Sigmoid colon (tissue), 7 donors: Measurements from ENCODE around the gene KRT36. TPM values are rescaled to one million over a fixed set of nuclear protein-coding genes. Genes with fewer than 3 reads are reported as not detected.

ENCODE experiments used
- DNase-seq: peaks from one replicate; pipeline ENCODE4 v3.0.0-alpha.2; 2019
- H3K27ac ChIP-seq, 4 donors: fragments of 200-600 bp; sonication (generic); one replicate each; pipeline ENCODE4 v1.5.1; 2016 to 2019; ENCODE audit warnings: mild to moderate bottlenecking in 1 of 4
- H3K27me3 ChIP-seq, 3 donors: fragments of 200-600 bp; sonication (generic); one replicate each; pipeline ENCODE4 v1.5.1; 2019; ENCODE audit warnings: mild to moderate bottlenecking in 1 of 3
- H3K36me3 ChIP-seq, 4 donors: fragments of 200-600 bp; sonication (generic); one replicate each; pipeline ENCODE4 v1.5.1; 2016 to 2019
- H3K4me1 ChIP-seq, 4 donors: fragments of 200-600 bp; sonication (generic); one replicate each; pipeline ENCODE4 v1.5.1; 2017 to 2019
- H3K4me3 ChIP-seq, 4 donors: fragments of 200-600 bp; sonication (generic); one replicate each; pipeline ENCODE4 v1.5.1; 2017 to 2019; ENCODE audit warnings: mild to moderate bottlenecking in 2 of 4, moderate library complexity in 1 of 4
- H3K9me3 ChIP-seq, 4 donors: fragments of 200-600 bp in 3 of 4; sonication (generic) in 3 of 4; one replicate each; pipeline versions ENCODE4 v1.5.1 to v1.6.1; 2013 to 2019
- CTCF ChIP-seq, 4 experiments: fragments of 450-650 bp in 3 of 4; fragments of 200-600 bp in 1 of 4; IDR thresholded peaks; one replicate each; pipeline ENCODE4 v1.5.1; 2016 to 2019; ENCODE audit warnings: antibody characterized with exemption in 4 of 4, mild to moderate bottlenecking in 3 of 4, moderate library complexity in 2 of 4
- EP300 ChIP-seq, 4 donors: sonication (generic); formaldehyde crosslinking; IDR thresholded peaks; one replicate each; pipeline ENCODE4 v1.6.1; 2017; ENCODE audit warnings: antibody characterized with exemption in 4 of 4
- POLR2A ChIP-seq, 2 donors: fragments of 450-650 bp; IDR thresholded peaks; one replicate each; pipeline ENCODE4 v1.6.1; 2016; ENCODE audit warnings: antibody characterized with exemption in 2 of 2, mild to moderate bottlenecking in 2 of 2, moderate library complexity in 2 of 2
- POLR2AphosphoS5 ChIP-seq, 4 donors: sonication (generic); formaldehyde crosslinking; IDR thresholded peaks; one replicate each; pipeline ENCODE4 v1.6.1; 2017; ENCODE audit warnings: antibody characterized with exemption in 4 of 4
- WGBS, 2 donors: extraction: QIAGEN DNeasy Blood & Tissue Kit; methylation state at CpG; one replicate each; pipeline ENCODE4 v1.1.7; 2013; 5-methylcytosine and 5-hydroxymethylcytosine counted together
- intact Hi-C: fragments of 100-400 bp; cut with DNase I; formaldehyde crosslinking; loops from one replicate; pipeline ENCODE4 v1.15.1; 2023
- polyA plus RNA-seq, 3 donors: library from polyadenylated mRNA; stranded (reverse); fragments of 200-250 nt; gene quantifications; one replicate each; pipeline ENCODE4 v1.2.3, GENCODE V29; 2013
- small RNA-seq, 3 donors: library from RNA; depleted of rRNA; stranded (forward); fragments of <200 nt; gene quantifications; one replicate each; pipeline ENCODE3, GENCODE V24; 2016
- total RNA-seq, 4 donors: library from RNA; depleted of rRNA; stranded (reverse); fragments of >200 nt; gene quantifications; one replicate each; pipeline ENCODE4 v1.1.0, GENCODE V29; 2016
- donor health status: healthy with polysubstance abuse.
- donor health status: Bipolar disorder and iron deficiency.
- donor health status: healthy.

The KRT36 gene
- total and polyA plus RNA-seq, 7 donors: 0.20 to 0.33 TPM; not detected in 5

GRCh38 chr17:41437254-41437653 lies 52.5 kb downstream of the KRT36 start:
- no peak for TF ChIP-seq EP300 (IDR thresholded peaks at IDR 0.05)
- no peak for TF ChIP-seq POLR2AphosphoS5 (IDR thresholded peaks at IDR 0.05)
- no peak for TF ChIP-seq CTCF (IDR thresholded peaks at IDR 0.05)
- TF ChIP-seq POLR2A (IDR thresholded peaks at IDR 0.05): no peak
- intact Hi-C loops: no loop called here
- DNase-seq: no peak
- 78 to 81% methylated on average over 7 of the region's 7 CpGs for WGBS, 2 donors
- H3K9me3 ChIP-seq: no peaks in the 10 kb centered on the region
- H3K36me3 ChIP-seq: no peaks in the 10 kb centered on the region
- no peak overlapping the region for H3K4me3 ChIP-seq
- H3K27me3 ChIP-seq: peaks cover 0 to 5% (median 0%) of the 10 kb centered on the region in 3 donors
- no peak overlapping the region for H3K27ac ChIP-seq
- peaks cover 0 to 14% (median 5%) of the 10 kb centered on the region in 4 donors for H3K4me1 ChIP-seq

Small RNA genes within 50 kb of the gene (small RNA-seq; reads per million reads assigned to genes)
- 0.06 to 0.22 (median 0.22) reads per million in 3 donors for gene RNU2-32P

Other genes starting within 250 kb of the KRT36 start
- gene KRTAP9-4, start 240.2 kb downstream of the KRT36 start, total RNA-seq: not detected
- not detected for gene KRTAP9-4, start 240.2 kb downstream of the KRT36 start, polyA plus RNA-seq
- not detected for gene KRTAP9-9, start 234.5 kb downstream of the KRT36 start, total RNA-seq
- not detected for gene KRTAP9-9, start 234.5 kb downstream of the KRT36 start, polyA plus RNA-seq
- gene KRTAP9-6, start 224.5 kb downstream of the KRT36 start, total RNA-seq: not detected
- gene KRTAP9-6, start 224.5 kb downstream of the KRT36 start, polyA plus RNA-seq: not detected
- not detected for gene KRTAP9-7, start 214.2 kb downstream of the KRT36 start, total RNA-seq
- not detected for gene KRTAP9-7, start 214.2 kb downstream of the KRT36 start, polyA plus RNA-seq
- not detected for gene KRTAP29-1, start 187.1 kb downstream of the KRT36 start, total RNA-seq
- gene KRTAP29-1, start 187.1 kb downstream of the KRT36 start, polyA plus RNA-seq: not detected
- gene KRTAP16-1, start 180.6 kb downstream of the KRT36 start, total RNA-seq: not detected
- gene KRTAP16-1, start 180.6 kb downstream of the KRT36 start, polyA plus RNA-seq: not detected
- gene KRTAP17-1, start 174.2 kb downstream of the KRT36 start, total RNA-seq: not detected
- gene KRTAP17-1, start 174.2 kb downstream of the KRT36 start, polyA plus RNA-seq: not detected
- gene KRT33A, start 139.1 kb downstream of the KRT36 start, total RNA-seq: not detected
- not detected for gene KRT33A, start 139.1 kb downstream of the KRT36 start, polyA plus RNA-seq
- not detected for gene KRT33B, start 120.1 kb downstream of the KRT36 start, total RNA-seq
- not detected for gene KRT33B, start 120.1 kb downstream of the KRT36 start, polyA plus RNA-seq
- gene KRT34, start 107.6 kb downstream of the KRT36 start, total RNA-seq: not detected
- gene KRT34, start 107.6 kb downstream of the KRT36 start, polyA plus RNA-seq: not detected
- not detected for gene KRT31, start 92.3 kb downstream of the KRT36 start, total RNA-seq
- gene KRT31, start 92.3 kb downstream of the KRT36 start, polyA plus RNA-seq: not detected
- gene KRT37, start 65.3 kb downstream of the KRT36 start, total RNA-seq: not detected
- not detected for gene KRT37, start 65.3 kb downstream of the KRT36 start, polyA plus RNA-seq
- gene KRT38, start 48.9 kb downstream of the KRT36 start, total RNA-seq: not detected
- not detected for gene KRT38, start 48.9 kb downstream of the KRT36 start, polyA plus RNA-seq
- gene KRT32, start 22.5 kb downstream of the KRT36 start, total RNA-seq: not detected
- not detected for gene KRT32, start 22.5 kb downstream of the KRT36 start, polyA plus RNA-seq
- gene KRT35, start 8.8 kb downstream of the KRT36 start, total RNA-seq: not detected
- not detected for gene KRT35, start 8.8 kb downstream of the KRT36 start, polyA plus RNA-seq
- gene KRT13, start 15.7 kb upstream of the KRT36 start, total RNA-seq: under 1 TPM in 1 of 4 donors, not detected in 3; 0.55 TPM
- gene KRT13, start 15.7 kb upstream of the KRT36 start, polyA plus RNA-seq: 10 to 100 TPM in 1 of 3 donors, 1 to 10 TPM in 1, under 1 TPM in 1; 0.46 to 54.1 (median 8.0) TPM
- not detected for gene KRT15, start 29.0 kb upstream of the KRT36 start, total RNA-seq
- gene KRT15, start 29.0 kb upstream of the KRT36 start, polyA plus RNA-seq: 10 to 100 TPM in 1 of 3 donors, 1 to 10 TPM in 2; 5.4 to 10.3 (median 9.2) TPM
- gene KRT19, start 38.4 kb upstream of the KRT36 start, total RNA-seq: 1 to 10 TPM in 2 of 4 donors, under 1 TPM in 2; 0.49 to 2.5 (median 1.2) TPM
- 1,000 to 10,000 TPM in 2 of 3 donors, 100 to 1,000 TPM in 1; 809 to 2,366 (median 1,184) TPM for gene KRT19, start 38.4 kb upstream of the KRT36 start, polyA plus RNA-seq
- gene KRT9, start 82.1 kb upstream of the KRT36 start, total RNA-seq: not detected
- gene KRT9, start 82.1 kb upstream of the KRT36 start, polyA plus RNA-seq: not detected
- not detected for gene KRT14, start 97.0 kb upstream of the KRT36 start, total RNA-seq
- 1 to 10 TPM in 2 of 3 donors, under 1 TPM in 1; 0.15 to 3.6 (median 1.4) TPM for gene KRT14, start 97.0 kb upstream of the KRT36 start, polyA plus RNA-seq
- gene KRT16, start 122.9 kb upstream of the KRT36 start, total RNA-seq: under 1 TPM in 1 of 4 donors, not detected in 3; 0.83 TPM
- gene KRT16, start 122.9 kb upstream of the KRT36 start, polyA plus RNA-seq: under 1 TPM in 2 of 3 donors, not detected in 1; 0.09 to 0.60 TPM
- 1 to 10 TPM in 2 of 4 donors, not detected in 2; 1.2 to 5.3 TPM for gene KRT17, start 134.7 kb upstream of the KRT36 start, total RNA-seq
- under 1 TPM in 1 of 3 donors, not detected in 2; 0.17 TPM for gene KRT17, start 134.7 kb upstream of the KRT36 start, polyA plus RNA-seq
- 100 to 1,000 TPM; 246 to 572 (median 430) TPM for gene EIF1, start 199.0 kb upstream of the KRT36 start, total RNA-seq
- gene EIF1, start 199.0 kb upstream of the KRT36 start, polyA plus RNA-seq: 100 to 1,000 TPM; 384 to 515 (median 507) TPM
- not detected for gene GAST, start 222.4 kb upstream of the KRT36 start, total RNA-seq
- gene GAST, start 222.4 kb upstream of the KRT36 start, polyA plus RNA-seq: not detected
- 1 to 10 TPM in 3 of 4 donors, under 1 TPM in 1; 0.71 to 4.3 (median 2.5) TPM for gene HAP1, start 244.7 kb upstream of the KRT36 start, total RNA-seq
- gene HAP1, start 244.7 kb upstream of the KRT36 start, polyA plus RNA-seq: under 1 TPM; under 0.01 to 0.47 (median 0.23) TPM